GM19043 (cell line): ENCODE results near the gene CLDN1.
A peak's percentile ranks its signal among the peaks of the same experiment; 100 is the strongest.

Source experiments
- ATAC-seq: cut with Tn5 transposase; IDR thresholded peaks from one replicate; pipeline ENCODE4 v1.9.1; 2021; ENCODE audit warnings: low read depth; ENCODE audit not compliant: unreplicated experiment

The CLDN1 gene

GRCh38 chr3:190321789-190322603, at the start of gene CLDN1:
Gene CLDN1, minus strand, starts transcription at chr3:190322446. Its CDS starts 240 bp downstream, at chr3:190322206.
- ATAC-seq: peak; percentile 81

- ATAC-seq: no peak
Observed at GRCh38 chr3:190371152-190371551, 48.9 kb upstream of the CLDN1 start.

GRCh38 chr3:190370369-190370768, 48.1 kb upstream of the CLDN1 start:
- no peak for ATAC-seq

GRCh38 chr3:190369668-190370295, 47.5 kb upstream of the CLDN1 start:
- no peak for ATAC-seq

GRCh38 chr3:190368881-190369280, 46.6 kb upstream of the CLDN1 start:
- no peak for ATAC-seq

- ATAC-seq: no peak
Observed at GRCh38 chr3:190366133-190366532, 43.9 kb upstream of the CLDN1 start.

GRCh38 chr3:190362258-190362657, 40.0 kb upstream of the CLDN1 start:
- ATAC-seq: no peak

- no peak for ATAC-seq
Observed at GRCh38 chr3:190361791-190362190, 39.5 kb upstream of the CLDN1 start.

GRCh38 chr3:190360228-190360627, 38.0 kb upstream of the CLDN1 start:
- ATAC-seq: no peak

- ATAC-seq: no peak
Observed at GRCh38 chr3:190359813-190360212, 37.6 kb upstream of the CLDN1 start.

GRCh38 chr3:190357468-190357867, 35.2 kb upstream of the CLDN1 start:
- ATAC-seq: no peak

GRCh38 chr3:190356246-190356645, 34.0 kb upstream of the CLDN1 start:
- ATAC-seq: no peak

- ATAC-seq: no peak
Observed at GRCh38 chr3:190352861-190353457, 30.7 kb upstream of the CLDN1 start.

- ATAC-seq: no peak
Observed at GRCh38 chr3:190346541-190346940, 24.3 kb upstream of the CLDN1 start.

- ATAC-seq: no peak
Observed at GRCh38 chr3:190345878-190346277, 23.6 kb upstream of the CLDN1 start.

GRCh38 chr3:190345027-190345821, 23.0 kb upstream of the CLDN1 start:
- no peak for ATAC-seq

GRCh38 chr3:190340071-190340470, 17.8 kb upstream of the CLDN1 start:
- ATAC-seq: no peak

- peak; percentile 65 for ATAC-seq
Observed at GRCh38 chr3:190339130-190339529, 16.9 kb upstream of the CLDN1 start.

- no peak for ATAC-seq
Observed at GRCh38 chr3:190338717-190339116, 16.5 kb upstream of the CLDN1 start.

- no peak for ATAC-seq
Observed at GRCh38 chr3:190337301-190337700, 15.1 kb upstream of the CLDN1 start.
